DND-41 (cell line): ENCODE results near the gene PDZRN3.

Source experiments
- CTCF ChIP-seq: IDR thresholded peaks from 2 replicates; pipeline ENCODE4 v1.5.1; 2012; ENCODE audit warnings: borderline replicate concordance, low read length, moderate library complexity, mild to moderate bottlenecking; ENCODE audit not compliant: poor library complexity, severe bottlenecking; ENCODE audit errors: extremely low read depth
- EZH2 ChIP-seq: IDR thresholded peaks from 3 replicates; pipeline ENCODE4 v1.6.1; 2012; ENCODE audit warnings: borderline replicate concordance, low read depth, mild to moderate bottlenecking, moderate library complexity, low read length, inconsistent platforms; ENCODE audit not compliant: severe bottlenecking

DNA sequence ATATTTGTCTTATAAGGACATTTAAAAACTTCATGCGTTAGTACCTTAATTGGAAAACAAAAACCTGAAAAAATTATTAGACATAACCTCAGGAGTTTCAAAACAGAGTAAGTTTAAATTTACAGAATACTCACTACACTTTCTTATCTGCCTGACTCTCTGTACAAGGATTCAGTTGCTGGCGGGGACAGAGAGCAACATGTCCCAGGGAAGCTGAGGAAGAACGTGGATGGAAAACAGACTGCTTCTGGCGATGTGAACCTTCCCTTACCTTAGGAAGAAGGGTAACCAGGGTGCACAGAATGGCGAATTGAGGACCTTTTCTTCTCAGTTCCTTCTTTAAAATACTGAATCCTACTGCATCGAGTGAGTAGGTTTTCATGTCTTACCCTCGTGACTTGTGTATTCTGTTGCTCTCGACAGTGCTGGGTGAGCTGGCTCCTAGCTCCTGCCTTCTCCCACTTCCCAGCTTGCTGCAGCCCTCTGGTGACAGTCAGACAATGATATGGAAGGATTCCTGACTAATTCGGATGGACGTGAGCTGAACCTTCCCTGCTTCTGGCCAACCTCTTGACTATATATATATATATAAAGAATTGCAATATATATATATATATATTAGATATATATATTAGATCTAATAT is 178.2 kb downstream of the PDZRN3 start:
- TF ChIP-seq CTCF (no peak), EZH2 (no peak)
